ENCODE measurements around the gene EID2B.

GRCh38 chr19:39525205-39525604 is 7.4 kb downstream of the EID2B start:
- TF ChIP-seq, protein P1, sequence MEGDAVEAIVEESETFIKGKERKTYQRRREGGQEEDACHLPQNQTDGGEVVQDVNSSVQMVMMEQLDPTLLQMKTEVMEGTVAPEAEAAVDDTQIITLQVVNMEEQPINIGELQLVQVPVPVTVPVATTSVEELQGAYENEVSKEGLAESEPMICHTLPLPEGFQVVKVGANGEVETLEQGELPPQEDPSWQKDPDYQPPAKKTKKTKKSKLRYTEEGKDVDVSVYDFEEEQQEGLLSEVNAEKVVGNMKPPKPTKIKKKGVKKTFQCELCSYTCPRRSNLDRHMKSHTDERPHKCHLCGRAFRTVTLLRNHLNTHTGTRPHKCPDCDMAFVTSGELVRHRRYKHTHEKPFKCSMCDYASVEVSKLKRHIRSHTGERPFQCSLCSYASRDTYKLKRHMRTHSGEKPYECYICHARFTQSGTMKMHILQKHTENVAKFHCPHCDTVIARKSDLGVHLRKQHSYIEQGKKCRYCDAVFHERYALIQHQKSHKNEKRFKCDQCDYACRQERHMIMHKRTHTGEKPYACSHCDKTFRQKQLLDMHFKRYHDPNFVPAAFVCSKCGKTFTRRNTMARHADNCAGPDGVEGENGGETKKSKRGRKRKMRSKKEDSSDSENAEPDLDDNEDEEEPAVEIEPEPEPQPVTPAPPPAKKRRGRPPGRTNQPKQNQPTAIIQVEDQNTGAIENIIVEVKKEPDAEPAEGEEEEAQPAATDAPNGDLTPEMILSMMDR (conservative IDR thresholded peaks at IDR 0.05; ENCODE audit: low read depth, low read length), result no peak
- TF ChIP-seq EZH2 (IDR thresholded peaks at IDR 0.05; ENCODE audit: low read length, unreplicated experiment) (no peak), EZH2phosphoT487 (IDR thresholded peaks at IDR 0.05; ENCODE audit: borderline replicate concordance, low read length) (no peak)
